ENCODE data around the gene SEMA4C. TPM values are rescaled to one million over a fixed set of nuclear protein-coding genes. Genes with fewer than 3 reads are reported as not detected.

The SEMA4C gene
- polyA plus RNA-seq, 1 experiment = 16.8 TPM

DNA sequence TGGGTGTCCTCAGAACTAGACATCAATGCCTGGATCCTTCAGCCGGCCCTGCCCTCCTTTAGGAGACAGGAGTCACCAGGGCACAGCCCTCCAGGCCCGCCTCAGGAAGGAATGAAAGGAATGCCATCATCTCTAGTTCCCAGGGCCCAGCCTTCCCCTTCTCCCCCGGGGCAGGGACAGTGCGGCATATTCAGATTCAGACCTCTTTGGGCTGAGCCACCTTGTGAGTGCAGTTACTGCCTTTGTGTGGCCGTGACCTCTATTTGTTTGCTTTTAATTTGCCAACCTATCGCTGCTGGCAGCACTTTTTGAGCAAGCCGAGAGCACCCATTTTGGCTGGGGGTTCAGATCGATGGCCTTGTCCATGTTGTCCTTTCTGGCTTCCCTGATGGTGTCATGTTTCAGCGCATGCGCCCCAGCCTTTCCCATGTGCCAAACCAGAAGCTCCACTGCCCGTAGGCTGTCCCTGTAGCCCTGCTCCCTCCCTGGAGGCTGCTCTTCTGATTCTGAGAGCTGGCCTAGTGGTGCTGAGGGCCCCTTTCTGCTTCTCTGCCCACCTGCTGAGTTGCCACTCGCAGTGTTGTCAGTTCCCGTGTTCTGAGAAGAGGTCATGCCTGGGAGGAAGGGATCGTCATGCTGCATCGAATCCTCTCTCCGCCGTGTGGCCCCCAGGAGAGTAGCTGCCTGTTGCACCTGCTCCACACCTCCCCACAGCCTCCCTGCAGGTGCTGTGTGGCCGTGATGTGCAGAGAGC lies 36.9 kb downstream of the SEMA4C start:
- DNase-seq (ENCODE audit: low read depth, low spot score) = peak; percentile 11
- Histone ChIP-seq H3K27me3 (ENCODE audit: control insufficient read depth, insufficient read depth, low read length) (no peaks in the 10 kb centered on the region), H3K27ac (ENCODE audit: low read depth, low read length) (no peak overlapping the region), H3K9me3 (ENCODE audit: control insufficient read depth, insufficient read depth, low read length) (no peaks in the 10 kb centered on the region), H3K4me3 (ENCODE audit: low read depth, low read length) (no peak overlapping the region)
- CTCF ChIA-PET = interaction anchor here (0.7 to 1.8 kb wide), 5 partner anchors 9 to 279 kb away, joined by 3 to 4 read pairs (median 4); no protein-coding TSS in a partner anchor
- POLR2A ChIA-PET = interaction anchor here (0.5 kb wide), 1 partner anchor 8 kb away, joined by 6 read pairs; no protein-coding TSS in a partner anchor
- no peak for TF ChIP-seq CTCF (IDR thresholded peaks at IDR 0.05; ENCODE audit: low read depth, low read length)

GRCh38 chr2:96832408-96832753 lies 37.5 kb downstream of the SEMA4C start:
- Histone ChIP-seq H3K27me3 (ENCODE audit: control insufficient read depth, insufficient read depth, low read length) (no peaks in the 10 kb centered on the region), H3K4me3 (ENCODE audit: low read depth, low read length) (no peak overlapping the region), H3K27ac (ENCODE audit: low read depth, low read length) (no peak overlapping the region), H3K9me3 (ENCODE audit: control insufficient read depth, insufficient read depth, low read length) (no peaks in the 10 kb centered on the region)
- TF ChIP-seq CTCF (IDR thresholded peaks at IDR 0.05; ENCODE audit: low read depth, low read length) = no peak
- DNase-seq (ENCODE audit: low read depth, low spot score) = no peak
- POLR2A ChIA-PET = interaction anchor here (0.5 kb wide), 1 partner anchor 12 kb away, joined by 7 read pairs; no protein-coding TSS in a partner anchor
- CTCF ChIA-PET = interaction anchor here (0.7 to 1.0 kb wide), 3 partner anchors 36 to 272 kb away, joined by 4 read pairs; no protein-coding TSS in a partner anchor

- Histone ChIP-seq H3K4me3 (ENCODE audit: low read depth, low read length) (no peak overlapping the region), H3K27ac (ENCODE audit: low read depth, low read length) (no peak overlapping the region), H3K27me3 (ENCODE audit: control insufficient read depth, insufficient read depth, low read length) (no peaks in the 10 kb centered on the region), H3K9me3 (ENCODE audit: control insufficient read depth, insufficient read depth, low read length) (no peaks in the 10 kb centered on the region)
- DNase-seq (ENCODE audit: low read depth, low spot score) = no peak
- no peak for TF ChIP-seq CTCF (IDR thresholded peaks at IDR 0.05; ENCODE audit: low read depth, low read length)
- POLR2A ChIA-PET = no interaction called here
- CTCF ChIA-PET = interaction anchor here (0.8 kb wide), 1 partner anchor 273 kb away, joined by 4 read pairs; no protein-coding TSS in a partner anchor
Observed at GRCh38 chr2:96831679-96832078, 38.2 kb downstream of the SEMA4C start.

DNA sequence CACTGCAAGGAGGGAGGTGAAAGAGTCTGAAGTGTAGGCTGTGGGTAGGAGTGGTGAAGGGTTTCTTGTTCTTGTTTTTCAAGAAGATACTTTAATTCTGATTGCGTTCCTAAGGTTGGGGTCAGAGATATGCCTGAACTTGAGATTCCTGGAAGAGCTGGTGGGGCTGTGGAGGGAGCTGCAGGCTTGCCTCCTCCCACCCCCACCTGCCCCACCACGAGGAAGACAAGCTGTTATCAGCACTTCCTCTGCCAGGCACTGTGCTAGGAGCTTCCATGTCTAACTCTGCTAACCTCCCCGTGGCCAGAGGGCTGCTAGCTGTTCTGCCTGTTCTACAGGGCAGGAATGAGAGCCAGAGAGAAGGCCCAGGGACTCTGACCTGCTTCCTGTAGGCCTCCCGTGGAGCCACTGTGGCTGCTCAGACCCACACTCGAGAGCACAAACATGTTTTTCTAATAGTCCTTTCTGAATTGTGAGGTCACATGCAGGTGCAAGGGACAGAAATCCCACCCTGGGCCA lies 39.8 kb downstream of the SEMA4C start:
- ChIA-PET POLR2A (no interaction called here), CTCF (interaction anchor here (1.1 kb wide), 1 partner anchor 14 kb away, joined by 3 read pairs; the partner anchor contains the start of gene CNNM3)
- no peak overlapping the region for H3K4me3 ChIP-seq (ENCODE audit: low read depth, low read length)
- no peaks in the 10 kb centered on the region for H3K9me3 ChIP-seq (ENCODE audit: control insufficient read depth, insufficient read depth, low read length)
- no peaks in the 10 kb centered on the region for H3K27me3 ChIP-seq (ENCODE audit: control insufficient read depth, insufficient read depth, low read length)
- no peak for TF ChIP-seq CTCF (IDR thresholded peaks at IDR 0.05; ENCODE audit: low read depth, low read length)
- no peak for DNase-seq (ENCODE audit: low read depth, low spot score)
- H3K27ac ChIP-seq (ENCODE audit: low read depth, low read length) = no peak overlapping the region

GRCh38 chr2:96828874-96829273 lies 41.0 kb downstream of the SEMA4C start:
- no peak for TF ChIP-seq CTCF (IDR thresholded peaks at IDR 0.05; ENCODE audit: low read depth, low read length)
- Histone ChIP-seq H3K9me3 (ENCODE audit: control insufficient read depth, insufficient read depth, low read length) (no peaks in the 10 kb centered on the region), H3K4me3 (ENCODE audit: low read depth, low read length) (no peak overlapping the region), H3K27me3 (ENCODE audit: control insufficient read depth, insufficient read depth, low read length) (no peaks in the 10 kb centered on the region), H3K27ac (ENCODE audit: low read depth, low read length) (no peak overlapping the region)
- ChIA-PET POLR2A (no interaction called here), CTCF (interaction anchor here (0.7 kb wide), 1 partner anchor 29 kb away, joined by 3 read pairs; the partner anchor contains the start of gene ANKRD39)
- no peak for DNase-seq (ENCODE audit: low read depth, low spot score)
